Measurements from ENCODE around the gene CELA1.
"Not testable (repeated sequence)": the region's sequence is repeated elsewhere in the genome, so short reads cannot be mapped to it uniquely, and the experiment has no call there.

Gene CELA1

GRCh38 chr12:51307655-51308593, 38.6 kb downstream of the CELA1 start:
- DNase-seq, result no peak

- no peak for DNase-seq
Observed at GRCh38 chr12:51306507-51306906, 40.0 kb downstream of the CELA1 start.

GRCh38 chr12:51300768-51301167, 45.7 kb downstream of the CELA1 start:
- DNase-seq, result not testable (repeated sequence)

- DNase-seq, result no peak
Observed at GRCh38 chr12:51295651-51296050, 50.8 kb downstream of the CELA1 start.

- not testable (repeated sequence) for DNase-seq
Observed at GRCh38 chr12:51294097-51294496, 52.4 kb downstream of the CELA1 start.

- DNase-seq, result no peak
Observed at GRCh38 chr12:51293696-51294095, 52.8 kb downstream of the CELA1 start.

GRCh38 chr12:51291603-51292513, 54.6 kb downstream of the CELA1 start:
- DNase-seq, result not testable (repeated sequence)

- DNase-seq, result no peak
Observed at GRCh38 chr12:51285843-51286242, 60.6 kb downstream of the CELA1 start.

- no peak for DNase-seq
Observed at GRCh38 chr12:51281202-51281924, 65.1 kb downstream of the CELA1 start.

All from activated naive CD4-positive, alpha-beta T cell treated with Interleukin-2 at 50 U/mL for 16 hours (primary cell).